NCI-H526 treated with DMSO at 0.1 percent for 48 hours (cell line): ENCODE measurements around the gene CDK17.
"Not testable (repeated sequence)": the region's sequence is repeated elsewhere in the genome, so short reads cannot be mapped to it uniquely, and the experiment has no call there.

Experiments used
- DNase-seq: peaks from one replicate; lab custom pipeline; 2025; lab: John Stamatoyannopoulos, UW

The CDK17 gene

DNA sequence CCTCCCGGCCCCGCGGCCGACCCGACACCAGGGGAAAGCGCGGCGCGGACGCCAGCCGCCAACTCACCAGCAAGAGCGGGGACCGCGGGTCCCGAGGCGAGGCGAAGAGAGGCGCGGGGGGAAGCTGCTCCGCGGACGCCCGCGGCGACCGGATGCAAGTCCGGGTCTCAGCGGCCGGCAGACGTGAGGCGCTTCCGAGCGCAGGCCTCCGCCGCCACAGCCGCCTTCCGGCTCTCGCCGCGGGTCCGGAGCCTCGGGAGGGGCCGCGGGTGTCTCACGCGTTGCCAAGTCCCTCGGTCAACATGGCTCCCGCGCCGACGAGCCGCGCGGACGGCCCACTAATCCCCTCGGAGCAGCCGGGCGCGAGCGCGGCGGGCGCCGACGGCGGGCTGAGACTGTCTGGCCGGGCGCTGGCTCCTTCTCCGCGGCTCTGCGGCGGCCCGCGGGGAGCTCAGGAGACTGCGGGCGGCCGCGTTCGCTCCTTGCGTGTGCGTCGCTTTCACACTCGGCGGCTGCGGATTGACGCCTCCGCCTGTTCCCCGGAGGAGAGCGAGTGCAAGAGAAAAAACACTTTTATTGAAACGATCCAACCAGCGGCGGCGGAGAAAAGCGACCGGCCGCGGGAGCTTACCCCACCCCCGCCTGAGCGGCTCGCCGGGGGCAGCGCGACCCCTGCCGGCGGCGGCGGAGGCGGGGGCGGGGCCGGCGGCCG is at the start of gene CDK17:
Gene CDK17 (minus strand): TSS at position 521 of the 712 bp plus-strand sequence. CDS start 65,603 bp downstream, outside the sequence.
- DNase-seq, result peak; percentile 78

- no peak for DNase-seq
These were observed 48.1 kb upstream of the CDK17 start for GRCh38 chr12:96448300-96448699.

GRCh38 chr12:96447256-96447655 is 47.0 kb upstream of the CDK17 start:
- no peak for DNase-seq

DNA sequence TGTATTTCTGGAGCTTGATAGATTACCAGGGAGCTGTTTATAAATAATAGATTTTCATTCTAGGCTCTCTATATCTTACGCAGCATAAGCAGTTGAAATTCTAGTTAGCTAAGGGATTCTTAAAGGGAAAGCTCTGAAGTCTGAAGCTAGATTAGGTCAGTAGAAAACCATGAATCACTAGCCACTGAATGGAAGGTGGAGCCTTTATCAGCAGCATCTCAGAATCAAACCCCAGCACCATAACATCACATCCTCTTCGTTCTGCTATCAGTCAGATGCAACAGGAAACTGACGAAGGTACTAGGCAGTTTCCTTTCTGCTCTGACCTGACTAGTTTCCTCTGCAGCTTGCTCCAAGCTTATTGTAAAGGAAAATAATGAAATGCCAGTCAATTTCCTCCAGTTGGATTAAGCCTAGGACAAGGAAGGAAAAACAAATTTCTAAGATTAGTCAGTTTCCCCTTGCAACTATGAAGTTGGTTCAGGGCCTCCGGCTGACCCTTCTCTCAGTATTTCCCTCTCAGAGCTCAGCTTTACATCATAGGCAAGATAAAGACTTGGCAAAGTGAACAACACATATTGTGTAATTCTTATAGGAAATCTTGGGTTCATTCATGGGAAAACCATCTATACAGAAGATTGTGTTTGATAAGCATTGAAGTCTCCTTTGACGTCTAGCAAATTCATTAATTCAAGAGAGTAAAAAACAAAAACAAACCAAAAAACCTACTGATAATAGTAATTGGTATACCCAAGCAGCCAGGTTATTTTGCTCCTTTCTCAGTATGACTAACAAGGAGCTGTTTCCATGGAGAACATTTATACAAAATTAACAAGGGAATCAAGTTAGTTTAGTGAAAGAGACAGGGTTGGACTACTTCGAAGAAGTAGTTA is 45.7 kb upstream of the CDK17 start:
- no peak for DNase-seq

- DNase-seq, result no peak
These were observed 44.2 kb upstream of the CDK17 start for GRCh38 chr12:96444399-96444798.

DNA sequence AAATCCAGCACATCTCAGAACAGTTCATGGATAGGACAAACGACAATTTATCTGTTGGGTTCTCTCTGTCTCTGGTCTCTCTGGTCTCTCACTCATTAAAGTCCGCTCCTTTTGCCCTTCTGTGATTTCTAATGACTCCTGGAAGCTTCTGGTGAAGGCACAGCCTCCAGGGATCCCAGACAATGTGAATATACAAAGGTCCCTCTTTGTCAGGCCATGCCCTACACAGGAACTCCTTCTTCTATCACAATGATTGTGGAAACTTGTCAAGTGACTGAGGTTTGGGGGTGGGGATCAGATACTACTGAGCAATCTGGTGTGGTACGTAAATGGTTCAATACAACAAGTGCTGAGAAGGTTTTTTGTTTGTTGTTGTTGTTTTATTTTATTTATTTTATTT is 42.7 kb upstream of the CDK17 start:
- no peak for DNase-seq

GRCh38 chr12:96441816-96442215 is 41.6 kb upstream of the CDK17 start:
- no peak for DNase-seq

GRCh38 chr12:96438330-96438729 is 38.1 kb upstream of the CDK17 start:
- DNase-seq, result no peak

GRCh38 chr12:96437171-96437445 is 36.9 kb upstream of the CDK17 start:
- DNase-seq, result no peak

DNA sequence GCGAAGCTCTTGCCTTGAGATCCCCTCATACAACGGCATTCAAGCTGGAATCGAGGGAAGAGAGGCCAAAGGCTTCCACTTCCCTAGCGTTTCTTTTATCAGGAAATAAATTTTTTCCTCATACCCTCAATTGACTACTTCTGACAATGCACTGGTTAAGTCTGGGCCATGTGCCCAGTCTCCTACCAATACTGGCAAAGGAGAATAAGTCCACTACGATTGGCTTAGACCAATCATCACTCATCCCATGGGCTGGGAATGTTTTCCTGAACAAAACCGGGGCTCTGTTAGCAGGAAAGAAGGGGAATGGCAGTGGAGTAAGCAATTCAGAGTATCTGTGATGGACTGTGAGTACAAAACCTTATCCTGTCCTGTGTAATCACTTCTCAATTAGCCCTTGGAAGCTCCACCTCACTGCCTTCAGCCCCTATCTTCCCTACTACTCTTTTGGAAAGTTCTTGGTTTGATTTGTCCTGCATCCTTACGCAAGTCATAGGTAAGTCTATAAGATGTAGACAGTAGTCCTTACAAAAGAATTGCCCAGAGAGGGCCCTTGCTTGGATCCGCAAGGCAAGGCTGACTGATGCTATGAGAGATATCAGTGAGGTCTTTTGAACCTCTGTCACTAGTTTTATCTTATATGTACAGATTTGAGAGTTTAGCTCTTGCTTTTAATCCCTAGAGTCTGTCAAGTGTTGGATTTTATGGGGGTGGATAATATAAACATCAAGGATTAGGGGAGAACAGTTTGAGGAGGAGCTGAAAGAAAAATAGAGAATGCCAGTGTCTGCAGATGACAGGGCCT is 36.3 kb upstream of the CDK17 start:
- no peak for DNase-seq

GRCh38 chr12:96434107-96434506 is 33.9 kb upstream of the CDK17 start:
- DNase-seq, result no peak

- not testable (repeated sequence) for DNase-seq
These were observed 32.5 kb upstream of the CDK17 start for GRCh38 chr12:96432496-96433321.

GRCh38 chr12:96431067-96431466 is 30.8 kb upstream of the CDK17 start:
- no peak for DNase-seq

DNA sequence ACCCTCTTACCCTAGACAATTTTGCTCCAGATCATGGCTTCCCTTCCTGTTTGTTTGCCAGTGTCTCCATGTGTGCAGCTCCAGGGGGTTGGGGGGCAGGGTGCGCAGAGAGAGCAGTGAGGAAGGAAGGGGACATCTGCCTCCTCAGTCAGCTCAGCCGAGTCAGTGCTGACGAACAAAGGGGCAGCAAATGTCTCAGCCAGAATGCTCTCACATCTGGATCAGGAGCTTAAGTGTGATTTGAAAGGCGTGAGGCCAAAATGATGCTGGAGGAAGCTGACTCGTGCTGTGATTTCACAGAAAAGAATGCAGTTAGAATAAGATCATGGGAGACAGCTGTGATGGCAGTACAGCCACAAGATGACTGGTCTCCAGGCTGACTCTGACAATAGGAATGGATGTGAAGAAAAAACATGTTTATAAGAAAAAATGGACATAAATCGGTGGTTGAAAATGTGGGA is 27.1 kb upstream of the CDK17 start:
- DNase-seq, result no peak

DNA sequence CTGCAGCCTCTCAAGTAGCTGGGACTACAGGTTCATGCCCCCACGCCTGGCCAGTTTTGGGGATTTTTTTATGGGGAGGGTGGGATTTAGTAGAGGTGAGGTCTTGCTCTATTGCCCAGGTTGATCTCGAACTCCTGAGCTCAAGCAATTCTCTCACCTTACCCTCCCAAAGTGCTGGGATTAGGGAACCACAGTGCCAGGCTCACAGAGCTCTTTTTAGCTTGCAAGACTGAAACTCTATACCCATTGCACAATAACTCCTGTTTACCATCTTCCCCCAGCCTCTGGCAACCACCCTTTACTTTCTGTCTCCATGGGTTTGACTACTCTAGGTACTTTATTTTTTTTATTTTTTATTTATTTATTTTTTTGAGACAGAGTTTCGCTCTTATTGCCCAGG is 25.7 kb upstream of the CDK17 start:
- DNase-seq, result no peak

GRCh38 chr12:96425321-96425720 is 25.1 kb upstream of the CDK17 start:
- DNase-seq, result peak; percentile 60

GRCh38 chr12:96424601-96425000 is 24.4 kb upstream of the CDK17 start:
- DNase-seq, result no peak

DNA sequence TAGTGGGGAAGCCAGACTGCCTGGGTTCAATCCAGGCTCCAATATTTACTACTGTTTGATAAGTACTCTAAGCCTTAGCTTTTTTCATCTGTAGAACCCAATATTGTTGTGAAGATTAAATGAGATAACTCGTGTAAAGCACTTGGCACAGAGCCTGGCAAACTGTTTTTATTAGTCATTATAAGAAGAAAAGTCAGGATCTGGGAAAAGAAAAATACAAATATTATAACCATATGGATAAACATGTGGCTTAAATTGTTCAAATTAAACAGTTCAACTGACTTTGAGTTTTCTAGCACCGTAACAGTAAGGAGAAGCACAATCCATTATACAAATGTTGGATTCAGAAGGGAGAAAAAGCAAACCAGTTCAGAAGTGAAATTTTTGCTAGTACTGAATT is 22.0 kb upstream of the CDK17 start:
- no peak for DNase-seq

- DNase-seq, result no peak
These were observed 20.8 kb upstream of the CDK17 start for GRCh38 chr12:96421014-96421413.

DNA sequence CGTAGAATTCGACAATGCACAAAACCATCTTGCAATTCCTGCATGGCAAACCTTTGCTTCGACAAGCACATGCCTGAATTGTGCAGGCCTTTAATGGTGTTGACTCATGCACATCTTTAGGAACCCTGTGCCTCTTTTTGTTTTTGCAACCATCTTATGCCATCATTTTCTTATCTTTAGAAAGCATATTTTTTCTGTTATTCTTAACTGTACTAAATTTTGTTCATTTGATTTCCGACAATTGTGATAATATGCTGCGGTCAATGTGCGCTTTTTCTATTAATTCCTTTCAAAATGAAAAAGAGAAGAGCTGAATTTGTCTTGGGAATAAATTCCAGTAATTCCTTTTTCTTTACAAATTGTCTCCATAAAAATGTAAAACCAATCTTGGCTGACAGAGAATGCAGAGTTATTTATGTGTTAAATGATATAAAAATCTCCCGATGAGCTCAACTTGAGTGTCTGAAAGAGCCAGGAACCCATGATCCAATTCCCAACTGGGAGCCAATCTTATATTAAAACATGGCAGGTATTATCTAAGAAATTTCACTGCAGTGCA is 20.1 kb upstream of the CDK17 start:
- no peak for DNase-seq

- DNase-seq, result no peak
These were observed 19.5 kb upstream of the CDK17 start for GRCh38 chr12:96419576-96420276.
